GM12878 (cell line): Measurements from ENCODE around the gene BICD1. TPM values are rescaled to one million over a fixed set of nuclear protein-coding genes. Genes with fewer than 3 reads are reported as not detected.

Experiments
- ATAC-seq: fragments of 200-7000 bp; cut with Tn5 transposase; 3 replicates; pipeline ENCODE4 v1.9.1; 2020; ENCODE audit warnings: mild to moderate bottlenecking, moderate library complexity
- BruUV-seq: library from RNA; stranded (reverse); fragments of 400-500 nt; replicated peaks from 2 replicates; lab custom pipeline; 2021; lab: Mats Ljungman, UMichigan
- CTCF ChIA-PET: fragments of 300-600 bp; sonication (Branson Sonifier 250); formaldehyde crosslinking; extraction: SDS; loops from one replicate; lab custom pipeline; 2021; ENCODE audit warnings: inconsistent platforms; lab: Yijun Ruan, JAX
- POLR2A ChIA-PET: fragments of 350-600 bp; formaldehyde crosslinking; extraction: SDS; loops from one replicate; lab custom pipeline; 2021; ENCODE audit warnings: inconsistent platforms; lab: Charles Lee
- RAD21 ChIA-PET: fragments of 300-600 bp; sonication (Branson Sonifier 250); formaldehyde crosslinking; loops from one replicate; lab custom pipeline; 2023; ENCODE audit warnings: antibody characterized with exemption; ENCODE audit not compliant: unreplicated experiment; lab: Charles Lee
- SMC1A ChIA-PET: fragments of 300-600 bp; sonication (Branson Sonifier 250); formaldehyde crosslinking; loops from one replicate; lab custom pipeline; 2023; ENCODE audit not compliant: unreplicated experiment, uncharacterized antibody; lab: Charles Lee
- DNase-seq: peaks from one replicate; pipeline ENCODE4 v3.0.0-alpha.2; 2011; ENCODE audit warnings: low read depth, low spot score
- FAIRE-seq: peaks from 3 replicates; lab custom pipeline; 2011; peaks lifted over from hg19 to GRCh38; lab: Jason Lieb, UNC
- H2AFZ ChIP-seq: 2 replicates; pipeline ENCODE4 v1.6.0; 2011; ENCODE audit warnings: low read depth, low read length, control low read depth; ENCODE audit not compliant: control insufficient read depth
- H3K27ac ChIP-seq: 2 replicates; pipeline ENCODE4 v1.5.1; 2011; ENCODE audit warnings: control low read depth; ENCODE audit not compliant: control insufficient read depth, insufficient read depth
- H3K27me3 ChIP-seq, 2 experiments: replicated peaks in 1 of 2; 2 replicates each; pipeline versions ENCODE4 v1.6.0 to v1.6.1; 2011; ENCODE audit warnings: low read length in 1 of 2; ENCODE audit not compliant: control insufficient read depth in 2 of 2, insufficient read depth in 2 of 2
- H3K36me3 ChIP-seq, 2 experiments: 2 replicates each; pipeline ENCODE4 v1.5.1; 2011; ENCODE audit warnings: low read length in 1 of 2; ENCODE audit not compliant: control insufficient read depth in 2 of 2, insufficient read depth in 2 of 2
- H3K4me1 ChIP-seq: 2 replicates; pipeline ENCODE4 v1.6.1; 2011; ENCODE audit warnings: mild to moderate bottlenecking, low read length, moderate library complexity, mixed read lengths; ENCODE audit not compliant: control insufficient read depth, insufficient read depth
- H3K4me2 ChIP-seq: 2 replicates; pipeline ENCODE4 v1.6.0; 2011; ENCODE audit warnings: control low read depth; ENCODE audit not compliant: control insufficient read depth, insufficient read depth
- H3K4me3 ChIP-seq: fragments of 200-600 bp; sonication (generic); 2 replicates; pipeline ENCODE4 v1.5.1; 2016
- H3K79me2 ChIP-seq: 2 replicates; pipeline ENCODE4 v1.6.0; 2011; ENCODE audit warnings: low read length; ENCODE audit not compliant: control insufficient read depth, insufficient read depth
- H3K9ac ChIP-seq: 2 replicates; pipeline ENCODE4 v1.8.0; 2011; ENCODE audit warnings: low read length, control low read depth, mixed read lengths; ENCODE audit not compliant: control insufficient read depth, insufficient read depth
- H3K9me3 ChIP-seq: replicated peaks from 3 replicates; pipeline ENCODE4 v1.5.1; 2011; ENCODE audit warnings: mild to moderate bottlenecking, low read length; ENCODE audit not compliant: control insufficient read depth, insufficient read depth
- H4K20me1 ChIP-seq: 2 replicates; pipeline ENCODE4 v1.6.0; 2011; ENCODE audit not compliant: control insufficient read depth, insufficient read depth
- CREM ChIP-seq: IDR thresholded peaks from 2 replicates; pipeline ENCODE4 v1.6.1; 2014; ENCODE audit warnings: antibody characterized with exemption, low read depth
- DPF2 ChIP-seq: fragments of 450-650 bp; IDR thresholded peaks from 2 replicates; pipeline ENCODE4 v1.6.1; 2017; ENCODE audit warnings: mild to moderate bottlenecking
- ESRRA ChIP-seq: IDR thresholded peaks from 2 replicates; pipeline ENCODE4 v1.6.1; 2012; ENCODE audit warnings: mild to moderate bottlenecking, low read length, improper control_type of control experiment
- ETV6 ChIP-seq, 2 experiments: fragments of 450-650 bp in 1 of 2; IDR thresholded peaks in 1 of 2; conservative IDR thresholded peaks in 1 of 2; 2 replicates each; pipeline ENCODE4 v1.6.1; 2014; ENCODE audit warnings: antibody characterized with exemption in 1 of 2, borderline replicate concordance in 1 of 2, low read depth in 1 of 2, mild to moderate bottlenecking in 1 of 2, moderate library complexity in 1 of 2
- HCFC1 ChIP-seq: fragments of 150-350 bp; IDR thresholded peaks from 2 replicates; pipeline ENCODE4 v1.6.1; 2014; ENCODE audit warnings: low read length
- IKZF2 ChIP-seq, 2 experiments: fragments of 450-650 bp; IDR thresholded peaks; 2 replicates each; pipeline ENCODE4 v1.6.1; 2017; ENCODE audit warnings: mild to moderate bottlenecking in 2 of 2, moderate library complexity in 2 of 2
- IRF4 ChIP-seq: IDR thresholded peaks from 2 replicates; pipeline ENCODE4 v1.6.1; 2011; ENCODE audit warnings: low read depth, low read length
- JUNB ChIP-seq: IDR thresholded peaks from 2 replicates; pipeline ENCODE4 v1.6.1; 2016; ENCODE audit warnings: antibody characterized with exemption, mild to moderate bottlenecking
- MTA2 ChIP-seq: fragments of 450-650 bp; IDR thresholded peaks from 2 replicates; pipeline ENCODE4 v1.6.1; 2016; ENCODE audit warnings: low read depth, mild to moderate bottlenecking, moderate library complexity
- NFIC ChIP-seq: IDR thresholded peaks from 2 replicates; pipeline ENCODE4 v1.6.1; 2012; ENCODE audit warnings: low read depth, mild to moderate bottlenecking, inconsistent platforms, low read length, moderate library complexity
- NFXL1 ChIP-seq: fragments of 450-650 bp; IDR thresholded peaks from 2 replicates; pipeline ENCODE4 v1.6.1; 2017; ENCODE audit warnings: antibody characterized with exemption, mild to moderate bottlenecking, borderline replicate concordance
- RFX5 ChIP-seq: IDR thresholded peaks from 2 replicates; pipeline ENCODE4 v1.6.1; 2011; ENCODE audit warnings: low read depth, low read length, improper control_type of control experiment
- RUNX3 ChIP-seq: IDR thresholded peaks from 2 replicates; pipeline ENCODE4 v1.6.1; 2012; ENCODE audit warnings: low read length, inconsistent platforms
- SIX5 ChIP-seq: IDR thresholded peaks from 2 replicates; pipeline ENCODE4 v1.6.1; 2011; ENCODE audit warnings: mild to moderate bottlenecking, low read depth, low read length, moderate library complexity; ENCODE audit not compliant: severe bottlenecking
- SMAD5 ChIP-seq: IDR thresholded peaks from 2 replicates; pipeline ENCODE4 v1.6.1; 2016; ENCODE audit warnings: antibody characterized with exemption, low read depth
- SREBF1 ChIP-seq: IDR thresholded peaks from 2 replicates; pipeline ENCODE4 v1.6.1; 2012; ENCODE audit warnings: mild to moderate bottlenecking, low read length
- SUZ12 ChIP-seq: fragments of 200-600 bp; sonication (generic); IDR thresholded peaks from one replicate; pipeline ENCODE4 v1.6.1; 2018; ENCODE audit warnings: antibody characterized with exemption, mild to moderate bottlenecking; ENCODE audit not compliant: unreplicated experiment
- ZBED1 ChIP-seq: IDR thresholded peaks from 2 replicates; pipeline ENCODE4 v1.6.1; 2016; ENCODE audit warnings: borderline replicate concordance
- WGBS: methylation state at CpG from one replicate; pipeline ENCODE4 v1.1.6; 2016; ENCODE audit warnings: low lambda C conversion rate; ENCODE audit not compliant: insufficient replicate concordance, insufficient coverage; ENCODE audit errors: missing lambda C conversion rate; 5-methylcytosine and 5-hydroxymethylcytosine counted together
- in situ Hi-C: fragments of 300-500 bp; cut with MboI; formaldehyde crosslinking; loops from 9 replicates; pipeline ENCODE4 v1.14.3; 2018; ENCODE audit warnings: mixed read lengths
- intact Hi-C: fragments of 100-400 bp; cut with micrococcal nuclease; formaldehyde crosslinking; loops from one replicate; pipeline ENCODE4 v1.14.2; 2022; ENCODE audit not compliant: unreplicated experiment
- polyA plus RNA-seq, 11 experiments: library from polyadenylated mRNA; depleted of rRNA in 4 of 11; unstranded in 6 of 11; stranded (reverse) in 5 of 11; fragments of >200 nt; fragmentation: Nextera tagmentation in 4 of 11; fragmentation: Illumina TruSeq in 1 of 11; extraction: Ambion mirVana in 4 of 11; extraction: Trizol in 1 of 11; gene quantifications; 1 replicate in 1 of 11; 2 replicates in 10 of 11; pipeline versions ENCODE4 v1.2.1 to v1.2.3, GENCODE V29; 2011 to 2016; ENCODE audit warnings: inconsistent platforms in 2 of 11, missing spikeins in 2 of 11, low read depth in 1 of 11
- total RNA-seq, 4 experiments: library from RNA; depleted of rRNA in 3 of 4; stranded (reverse); fragments of >200 nt in 3 of 4; fragmentation: Illumina TruSeq in 1 of 4; extraction: Trizol in 1 of 4; gene quantifications; 2 replicates each; pipeline versions ENCODE4 v1.2.1 to v1.2.3, GENCODE V29; 2013 to 2021
- TF ChIP-seq, protein P1 (sequence below): IDR thresholded peaks from 2 replicates; pipeline ENCODE4 v1.6.1; 2012; ENCODE audit warnings: low read depth, low read length, improper control_type of control experiment
- TF ChIP-seq, protein P2 (sequence below): fragments of 450-650 bp; IDR thresholded peaks from 2 replicates; pipeline ENCODE4 v1.6.1; 2016; ENCODE audit warnings: mild to moderate bottlenecking, moderate library complexity, borderline replicate concordance

The BICD1 gene
- total and polyA plus RNA-seq, 10 of the 15 experiments (the other 5 are each of a cell fraction or from before 2014, with no cell fraction given) = 4.7 to 32.5 (median 14.4) TPM

DNA sequence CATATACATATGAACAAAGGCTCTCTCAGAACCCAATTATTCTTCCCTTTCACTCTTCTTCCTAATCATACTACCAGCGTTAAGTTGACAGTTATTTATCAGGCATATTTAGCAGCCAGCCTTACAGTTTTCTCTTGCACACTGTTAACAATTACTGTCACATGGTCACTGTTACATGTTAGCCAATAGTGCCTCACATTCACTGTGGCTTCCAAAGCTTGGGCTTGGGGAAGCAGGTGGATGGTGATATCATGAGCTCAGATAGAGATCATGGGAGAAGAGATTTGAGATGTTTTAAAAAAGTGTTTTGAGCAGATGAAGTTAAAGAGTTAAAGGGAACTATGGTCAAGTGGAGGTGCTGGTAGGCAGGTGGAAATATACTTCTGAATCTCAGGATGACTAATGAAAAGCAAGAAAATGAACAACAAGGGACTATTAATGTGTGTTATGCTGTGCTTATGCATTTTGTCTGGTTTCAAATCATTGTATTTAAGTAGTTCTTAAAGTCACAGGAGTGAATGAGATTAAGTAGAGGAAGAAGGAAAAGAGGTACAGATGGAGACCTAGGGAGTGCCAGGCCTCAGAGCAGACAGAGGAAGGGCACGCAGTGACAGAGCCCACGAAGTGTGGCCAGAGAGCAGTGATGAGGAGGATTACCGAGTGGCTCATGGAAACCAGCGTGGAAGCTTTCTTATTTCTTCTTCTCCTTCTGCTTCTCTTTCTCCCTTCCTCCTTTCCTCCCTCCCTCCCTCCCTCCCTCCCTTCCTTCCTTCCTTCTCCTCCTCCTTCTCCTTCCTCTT lies 39.6 kb downstream of the BICD1 start:
- ATAC-seq (peak; percentile 90), DNase-seq (peak; percentile 37), FAIRE-seq (peak; percentile 56)
- in situ Hi-C loops (no loop called here), intact Hi-C loops (no loop called here)
- Histone ChIP-seq H3K9ac (no peak overlapping the region), H3K36me3 (0 out of 4 replicates have a peak, but pooled peaks cover 0 to 4% of the 10 kb centered on the region in 2 experiments), H3K4me2 (peak overlapping the region; percentile 61), H3K4me1 (peaks cover 20% of the 10 kb centered on the region; the same call in 1 of the 2 replicates), H3K27me3 (no peaks in the 10 kb centered on the region), H4K20me1 (no peaks in the 10 kb centered on the region), H3K9me3 (no peaks in the 10 kb centered on the region; the same call in 2 of the 3 replicates), H3K4me3 (no peak overlapping the region), H3K27ac (peak overlapping the region; percentile 48), H2AFZ (no peak overlapping the region), H3K79me2 (peaks cover 2% of the 10 kb centered on the region)
- ChIA-PET SMC1A (interaction anchor here (0.6 to 2.8 kb wide), 9 partner anchors 8 to 127 kb away, joined by 3 to 13 read pairs (median 6); no protein-coding TSS in a partner anchor), RAD21 (interaction anchor here (0.9 to 1.6 kb wide), 2 partner anchors 106 to 166 kb away, joined by 3 read pairs; no protein-coding TSS in a partner anchor), POLR2A (interaction anchor here (1.0 to 1.3 kb wide), 3 partner anchors 8 to 106 kb away, joined by 3 read pairs; no protein-coding TSS in a partner anchor), CTCF (interaction anchor here (1.2 to 1.5 kb wide), 3 partner anchors 12 to 166 kb away, joined by 3 to 6 read pairs (median 3); no protein-coding TSS in a partner anchor)
- WGBS = 12% methylated on average over 4 of the region's 5 CpGs
- BruUV-seq = no TSS peak
- TF ChIP-seq, protein P1, sequence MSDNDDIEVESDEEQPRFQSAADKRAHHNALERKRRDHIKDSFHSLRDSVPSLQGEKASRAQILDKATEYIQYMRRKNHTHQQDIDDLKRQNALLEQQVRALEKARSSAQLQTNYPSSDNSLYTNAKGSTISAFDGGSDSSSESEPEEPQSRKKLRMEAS = no peak
- TF ChIP-seq ZBED1 = 0 out of 2 replicates have a peak, but pooled peaks have one; percentile 37
- no peak for TF ChIP-seq ESRRA
- TF ChIP-seq SIX5 = no peak
- peak; percentile 53; the same call in 1 of the 2 replicates for TF ChIP-seq MTA2
- TF ChIP-seq, protein P2, sequence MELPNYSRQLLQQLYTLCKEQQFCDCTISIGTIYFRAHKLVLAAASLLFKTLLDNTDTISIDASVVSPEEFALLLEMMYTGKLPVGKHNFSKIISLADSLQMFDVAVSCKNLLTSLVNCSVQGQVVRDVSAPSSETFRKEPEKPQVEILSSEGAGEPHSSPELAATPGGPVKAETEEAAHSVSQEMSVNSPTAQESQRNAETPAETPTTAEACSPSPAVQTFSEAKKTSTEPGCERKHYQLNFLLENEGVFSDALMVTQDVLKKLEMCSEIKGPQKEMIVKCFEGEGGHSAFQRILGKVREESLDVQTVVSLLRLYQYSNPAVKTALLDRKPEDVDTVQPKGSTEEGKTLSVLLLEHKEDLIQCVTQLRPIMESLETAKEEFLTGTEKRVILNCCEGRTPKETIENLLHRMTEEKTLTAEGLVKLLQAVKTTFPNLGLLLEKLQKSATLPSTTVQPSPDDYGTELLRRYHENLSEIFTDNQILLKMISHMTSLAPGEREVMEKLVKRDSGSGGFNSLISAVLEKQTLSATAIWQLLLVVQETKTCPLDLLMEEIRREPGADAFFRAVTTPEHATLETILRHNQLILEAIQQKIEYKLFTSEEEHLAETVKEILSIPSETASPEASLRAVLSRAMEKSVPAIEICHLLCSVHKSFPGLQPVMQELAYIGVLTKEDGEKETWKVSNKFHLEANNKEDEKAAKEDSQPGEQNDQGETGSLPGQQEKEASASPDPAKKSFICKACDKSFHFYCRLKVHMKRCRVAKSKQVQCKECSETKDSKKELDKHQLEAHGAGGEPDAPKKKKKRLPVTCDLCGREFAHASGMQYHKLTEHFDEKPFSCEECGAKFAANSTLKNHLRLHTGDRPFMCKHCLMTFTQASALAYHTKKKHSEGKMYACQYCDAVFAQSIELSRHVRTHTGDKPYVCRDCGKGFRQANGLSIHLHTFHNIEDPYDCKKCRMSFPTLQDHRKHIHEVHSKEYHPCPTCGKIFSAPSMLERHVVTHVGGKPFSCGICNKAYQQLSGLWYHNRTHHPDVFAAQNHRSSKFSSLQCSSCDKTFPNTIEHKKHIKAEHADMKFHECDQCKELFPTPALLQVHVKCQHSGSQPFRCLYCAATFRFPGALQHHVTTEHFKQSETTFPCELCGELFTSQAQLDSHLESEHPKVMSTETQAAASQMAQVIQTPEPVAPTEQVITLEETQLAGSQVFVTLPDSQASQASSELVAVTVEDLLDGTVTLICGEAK = no peak
- no peak for TF ChIP-seq SUZ12
- no peak for TF ChIP-seq RFX5
- peak; percentile 23 to 34; a peak in 2 of 4 replicates for TF ChIP-seq IKZF2 (IDR thresholded peaks at IDR 0.05)
- TF ChIP-seq SMAD5 = no peak
- peak; percentile 21; the same call in 1 of the 2 replicates for TF ChIP-seq CREM
- TF ChIP-seq DPF2 = 0 out of 2 replicates have a peak, but pooled peaks have one; percentile 19
- TF ChIP-seq SREBF1 = no peak
- peak; percentile 81 for TF ChIP-seq JUNB
- TF ChIP-seq HCFC1 = no peak
- peak in 1 of 2 experiments; percentile 72; a peak in 1 of 4 replicates for TF ChIP-seq ETV6 (conservative IDR thresholded peaks at IDR 0.05 in 1 of 2, IDR thresholded peaks at IDR 0.05 in 1 of 2; ENCODE audit: borderline replicate concordance in 1 of 2, low read depth in 1 of 2)
- TF ChIP-seq RUNX3 = peak; percentile 40; the same call in 1 of the 2 replicates
- 0 out of 2 replicates have a peak, but pooled peaks have one; percentile 42 for TF ChIP-seq IRF4
- peak; percentile 36; the same call in 1 of the 2 replicates for TF ChIP-seq NFIC
- no peak for TF ChIP-seq NFXL1
